Stomach (tissue), 9 donors: Measurements from ENCODE around the gene GSTM5. TPM values are rescaled to one million over a fixed set of nuclear protein-coding genes. Genes with fewer than 3 reads are reported as not detected.
"Not testable (repeated sequence)": the region's sequence is repeated elsewhere in the genome, so short reads cannot be mapped to it uniquely, and the experiment has no call there.

Experiments used
- DNase-seq, 2 donors: peaks; one replicate each; pipeline versions ENCODE4 v3.0.0 to v3.0.0-alpha.2; 2013 to 2019
- H3K27ac ChIP-seq, 5 donors: fragments of 200-600 bp in 4 of 5; sonication (generic) in 4 of 5; one replicate each; pipeline ENCODE4 v1.5.1; 2013 to 2019; ENCODE audit warnings: mild to moderate bottlenecking in 1 of 5, moderate library complexity in 1 of 5
- H3K27me3 ChIP-seq, 3 donors: fragments of 200-600 bp; sonication (generic); one replicate each; pipeline ENCODE4 v1.5.1; 2017 to 2019; ENCODE audit warnings: mixed run types in 1 of 3
- H3K36me3 ChIP-seq, 4 donors: fragments of 200-600 bp; sonication (generic); 1 replicate in 3 of 4; 2 replicates in 1 of 4; pipeline ENCODE4 v1.5.1; 2016 to 2019
- H3K4me1 ChIP-seq, 4 donors: fragments of 200-600 bp; sonication (generic); one replicate each; pipeline ENCODE4 v1.5.1; 2016 to 2019
- H3K4me3 ChIP-seq, 4 donors: fragments of 200-600 bp; sonication (generic) in 3 of 4; one replicate each; pipeline ENCODE4 v1.5.1; 2016 to 2019; ENCODE audit warnings: mild to moderate bottlenecking in 1 of 4
- H3K9me3 ChIP-seq, 4 donors: fragments of 200-600 bp; sonication (generic); one replicate each; pipeline ENCODE4 v1.5.1; 2016 to 2019
- EP300 ChIP-seq: sonication (generic); formaldehyde crosslinking; IDR thresholded peaks from one replicate; pipeline ENCODE4 v1.6.1; 2017; ENCODE audit warnings: antibody characterized with exemption
- POLR2A ChIP-seq, 4 donors: fragments of 450-650 bp; IDR thresholded peaks; one replicate each; pipeline ENCODE4 v1.6.1; 2016; ENCODE audit warnings: antibody characterized with exemption in 4 of 4, control low read depth in 2 of 4, mild to moderate bottlenecking in 1 of 4, moderate library complexity in 1 of 4
- POLR2AphosphoS5 ChIP-seq, 3 donors: sonication (generic); formaldehyde crosslinking; IDR thresholded peaks; one replicate each; pipeline ENCODE4 v1.6.1; 2016; ENCODE audit warnings: antibody characterized with exemption in 3 of 3
- WGBS, 5 donors: extraction: QIAGEN DNeasy Blood & Tissue Kit in 3 of 5; methylation state at CpG; one replicate each; pipeline versions ENCODE4 v1.1.5 to v1.1.7; 2013 to 2018; 5-methylcytosine and 5-hydroxymethylcytosine counted together
- intact Hi-C: fragments of 100-400 bp; cut with DNase I; formaldehyde crosslinking; loops from one replicate; pipeline ENCODE4 v1.15.1; 2023; ENCODE audit warnings: low total_unique reads
- polyA plus RNA-seq, 3 donors: library from polyadenylated mRNA; stranded (reverse); fragments of 200-250 nt; gene quantifications; one replicate each; pipeline ENCODE4 v1.2.3, GENCODE V29; 2013
- total RNA-seq, 5 donors: library from RNA; depleted of rRNA; stranded (reverse); fragments of >200 nt; gene quantifications; one replicate each; pipeline versions ENCODE4 v1.1.0 to v1.2.3, GENCODE V29; 2014 to 2016
- TF ChIP-seq, protein P1 (sequence below), 7 experiments: fragments of 450-650 bp in 4 of 7; fragments of 200-600 bp in 3 of 7; sonication (generic) in 3 of 7; IDR thresholded peaks; one replicate each; pipeline ENCODE4 v1.5.1; 2016 to 2019; ENCODE audit warnings: antibody characterized with exemption in 7 of 7, control low read depth in 2 of 7, mild to moderate bottlenecking in 1 of 7
- donor health status: healthy with polysubstance abuse.
- donor health status: Bipolar disorder and iron deficiency.
- donor health status: healthy.

Gene GSTM5
- total and polyA plus RNA-seq, 8 donors, result 1.4 to 35.6 (median 16.7) TPM; not detected in 2

DNA sequence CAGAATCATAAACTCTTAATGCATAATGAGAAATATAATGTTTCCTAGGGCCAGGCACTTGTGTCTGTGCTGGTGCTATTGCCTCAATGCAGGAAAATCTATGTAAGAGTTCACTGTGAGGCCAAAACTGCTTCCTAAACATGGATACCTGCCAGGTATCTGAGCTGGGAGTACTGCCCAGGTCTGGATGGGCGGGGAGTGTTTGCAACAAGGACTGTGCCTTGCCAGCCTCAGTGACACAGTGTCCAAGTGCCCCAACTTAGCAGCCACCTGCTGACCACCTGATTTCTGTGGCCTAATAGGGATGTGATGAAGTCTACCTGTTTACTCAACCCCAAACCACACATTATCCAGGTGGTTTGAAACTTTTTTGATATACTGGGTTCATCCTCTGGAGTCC is 26.7 kb upstream of the GSTM5 start:
- H3K27ac ChIP-seq, H3K27me3 ChIP-seq, H3K36me3 ChIP-seq, H3K4me3 ChIP-seq, H3K4me1 ChIP-seq, H3K9me3 ChIP-seq, intact Hi-C loops: not testable (repeated sequence)
- 18 to 22% methylated on average over 1 of the region's 1 CpG; no CpG with 5 or more reads in 3 of the 5 donors for WGBS, 5 donors
- peak in 1 of 2 donors; percentile 61 for DNase-seq

DNA sequence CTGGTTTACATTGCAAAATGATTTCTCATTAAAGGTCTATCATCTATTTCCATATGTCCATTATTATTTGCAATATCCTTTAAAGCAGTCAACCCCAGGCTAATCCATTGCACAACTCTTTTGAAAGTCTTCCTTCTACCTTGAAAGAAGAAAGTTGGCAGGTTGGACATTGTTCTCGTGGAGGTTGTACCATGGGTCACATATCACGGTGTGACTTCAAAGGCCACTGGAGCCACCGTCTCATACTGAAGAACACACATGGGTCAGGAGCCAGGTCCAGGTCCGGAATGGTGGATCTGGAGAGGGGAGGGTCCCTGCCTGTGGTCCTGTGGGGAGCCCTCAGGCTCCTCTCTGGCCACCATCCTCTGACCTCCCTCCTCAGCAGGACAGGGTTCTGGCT is 26.2 kb upstream of the GSTM5 start:
- H3K4me3 ChIP-seq, DNase-seq, H3K36me3 ChIP-seq, H3K27me3 ChIP-seq, H3K4me1 ChIP-seq, intact Hi-C loops, H3K9me3 ChIP-seq: not testable (repeated sequence)
- H3K27ac ChIP-seq, result peak overlapping the region in 2 of 5 donors; percentile 21 to 32
- 39 to 48% methylated on average over 4 of the region's 4 CpGs; no CpG with 5 or more reads in 3 of the 5 donors for whole genome bisulfite sequencing, 5 donors

DNA sequence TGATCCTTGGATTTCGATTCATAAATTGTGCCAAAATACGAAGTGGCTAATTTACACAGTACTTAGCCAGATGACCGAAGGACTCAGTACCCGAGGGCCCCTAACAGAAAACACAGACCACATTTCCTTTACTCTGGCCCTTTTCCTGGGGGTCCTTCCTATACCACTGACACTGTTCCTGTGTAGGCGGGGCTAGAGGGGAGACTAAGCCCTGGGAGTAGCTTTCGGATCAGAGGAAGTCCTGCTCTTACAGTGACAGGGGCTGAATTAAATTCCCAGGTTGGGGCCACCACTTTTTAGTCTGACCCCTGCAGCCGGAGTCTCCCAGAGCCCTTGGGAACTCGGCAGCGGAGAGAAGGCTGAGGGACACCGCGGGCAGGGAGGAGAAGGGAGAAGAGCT is 24.9 kb upstream of the GSTM5 start:
- peak overlapping the region in 2 of 5 donors; percentile 72 to 90 for H3K27ac ChIP-seq
- peak overlapping the region in 1 of 4 donors; percentile 56 for H3K4me3 ChIP-seq
- H3K4me1 ChIP-seq, H3K27me3 ChIP-seq, H3K36me3 ChIP-seq, DNase-seq, intact Hi-C loops, H3K9me3 ChIP-seq: not testable (repeated sequence)
- WGBS, 5 donors, result 34 to 51% (median 38%) methylated on average over 3 to 11 of the region's 11 CpGs; no CpG with 5 or more reads in 2 of the 5 donors

DNA sequence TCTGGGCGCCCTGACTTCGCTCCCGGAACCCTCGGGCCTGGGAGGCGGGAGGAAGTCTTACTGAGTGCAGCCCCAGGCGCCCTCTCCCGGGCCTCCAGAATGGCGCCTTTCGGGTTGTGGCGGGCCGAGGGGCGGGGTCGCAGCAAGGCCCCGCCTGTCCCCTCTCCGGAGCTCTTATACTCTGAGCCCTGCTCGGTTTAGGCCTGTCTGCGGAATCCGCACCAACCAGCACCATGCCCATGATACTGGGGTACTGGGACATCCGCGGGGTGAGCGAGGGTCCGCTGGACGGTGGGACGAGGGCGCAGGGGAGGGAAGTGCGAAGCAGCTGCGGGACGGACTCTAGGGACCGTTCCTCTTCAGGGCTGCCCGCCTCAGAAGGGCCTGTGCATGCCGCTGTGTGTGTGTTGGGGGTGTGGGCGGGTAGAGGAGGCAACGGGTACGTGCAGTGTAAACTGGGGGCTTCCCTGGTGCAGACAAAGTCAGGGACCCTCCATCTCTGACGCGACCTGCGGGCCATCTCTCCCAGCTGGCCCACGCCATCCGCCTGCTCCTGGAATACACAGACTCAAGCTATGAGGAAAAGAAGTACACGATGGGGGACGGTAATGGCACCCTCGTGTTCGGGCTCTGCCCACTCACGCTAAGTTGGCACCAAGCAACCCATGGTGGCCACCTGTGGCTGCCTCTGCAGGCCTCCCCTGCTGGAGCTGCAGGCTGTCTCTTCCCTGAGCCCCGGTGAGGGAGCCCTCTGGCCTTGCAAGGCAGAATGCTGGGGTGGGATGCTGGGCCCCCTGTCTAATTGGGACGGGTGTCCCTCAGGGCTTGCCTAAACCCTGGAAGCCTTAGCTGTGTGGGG is 24.2 kb upstream of the GSTM5 start, which contains the start of gene GSTM1:
TSS of gene GSTM1 (plus strand) at position 177 of the 859 bp plus-strand sequence. CDS start at position 234, 57 bp downstream.
- no peaks in the 10 kb centered on the region for H3K9me3 ChIP-seq
- TF ChIP-seq EP300, result no peak
- no peak for TF ChIP-seq POLR2A (IDR thresholded peaks at IDR 0.05)
- TF ChIP-seq, protein P1, sequence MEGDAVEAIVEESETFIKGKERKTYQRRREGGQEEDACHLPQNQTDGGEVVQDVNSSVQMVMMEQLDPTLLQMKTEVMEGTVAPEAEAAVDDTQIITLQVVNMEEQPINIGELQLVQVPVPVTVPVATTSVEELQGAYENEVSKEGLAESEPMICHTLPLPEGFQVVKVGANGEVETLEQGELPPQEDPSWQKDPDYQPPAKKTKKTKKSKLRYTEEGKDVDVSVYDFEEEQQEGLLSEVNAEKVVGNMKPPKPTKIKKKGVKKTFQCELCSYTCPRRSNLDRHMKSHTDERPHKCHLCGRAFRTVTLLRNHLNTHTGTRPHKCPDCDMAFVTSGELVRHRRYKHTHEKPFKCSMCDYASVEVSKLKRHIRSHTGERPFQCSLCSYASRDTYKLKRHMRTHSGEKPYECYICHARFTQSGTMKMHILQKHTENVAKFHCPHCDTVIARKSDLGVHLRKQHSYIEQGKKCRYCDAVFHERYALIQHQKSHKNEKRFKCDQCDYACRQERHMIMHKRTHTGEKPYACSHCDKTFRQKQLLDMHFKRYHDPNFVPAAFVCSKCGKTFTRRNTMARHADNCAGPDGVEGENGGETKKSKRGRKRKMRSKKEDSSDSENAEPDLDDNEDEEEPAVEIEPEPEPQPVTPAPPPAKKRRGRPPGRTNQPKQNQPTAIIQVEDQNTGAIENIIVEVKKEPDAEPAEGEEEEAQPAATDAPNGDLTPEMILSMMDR (IDR thresholded peaks at IDR 0.05), result peak in 1 of 7 experiments; percentile 26
- peak in 1 of 3 donors; percentile 22 for TF ChIP-seq POLR2AphosphoS5 (IDR thresholded peaks at IDR 0.05)
- no peaks in the 10 kb centered on the region for H3K27me3 ChIP-seq
- peak; percentile 83 to 92 for DNase-seq
- H3K4me1 ChIP-seq, result peaks cover 0 to 7% (median 0%) of the 10 kb centered on the region in 4 donors
- 0 to 3% (median 1%) methylated on average over 4 to 44 of the region's 46 CpGs; no CpG with 5 or more reads in 2 of the 5 donors for WGBS, 5 donors
- peak within 1 kb of the TSS in 2 of 5 donors; percentile 72 to 90 for H3K27ac ChIP-seq
- intact Hi-C loops, result no loop called here
- no peaks in the 10 kb centered on the region for H3K36me3 ChIP-seq
- peak within 1 kb of the TSS in 1 of 4 donors; percentile 56 for H3K4me3 ChIP-seq

DNA sequence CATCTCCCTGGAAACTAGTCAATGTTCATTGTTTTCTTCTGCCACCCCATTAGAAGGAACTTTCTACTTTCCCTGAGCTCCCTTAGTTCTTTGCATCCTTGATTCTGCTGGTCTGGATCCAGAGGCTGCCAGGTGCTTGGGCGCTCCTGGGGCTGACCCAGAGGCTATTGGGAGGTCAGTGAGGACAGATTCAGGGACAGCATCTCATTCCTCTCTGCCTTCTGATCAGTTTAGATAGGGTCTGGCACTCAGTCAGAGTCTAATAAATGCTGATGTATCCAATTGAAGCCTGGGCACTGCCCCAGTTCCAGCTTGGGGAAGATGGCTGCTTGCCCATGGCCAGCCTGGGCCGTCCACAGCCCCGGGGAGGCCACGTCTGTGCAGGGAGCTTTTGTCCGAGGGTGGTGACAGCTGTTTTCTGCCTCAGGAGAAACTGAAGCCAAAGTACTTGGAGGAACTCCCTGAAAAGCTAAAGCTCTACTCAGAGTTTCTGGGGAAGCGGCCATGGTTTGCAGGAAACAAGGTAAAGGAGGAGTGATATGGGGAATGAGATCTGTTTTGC is 22.1 kb upstream of the GSTM5 start:
- Histone ChIP-seq H3K27ac (no peak overlapping the region), H3K4me1 (peaks cover 0 to 7% (median 0%) of the 10 kb centered on the region in 4 donors), H3K9me3 (no peaks in the 10 kb centered on the region), H3K27me3 (no peaks in the 10 kb centered on the region), H3K36me3 (no peaks in the 10 kb centered on the region), H3K4me3 (no peak overlapping the region)
- TF ChIP-seq, protein P1 (IDR thresholded peaks at IDR 0.05), result no peak
- no peak for TF ChIP-seq POLR2A (IDR thresholded peaks at IDR 0.05)
- no peak for TF ChIP-seq POLR2AphosphoS5 (IDR thresholded peaks at IDR 0.05)
- no peak for TF ChIP-seq EP300
- no peak for DNase-seq
- intact Hi-C loops, result no loop called here
- 56 to 63% methylated on average over 6 of the region's 6 CpGs; no CpG with 5 or more reads in 3 of the 5 donors for WGBS, 5 donors
